K562 treated with DMSO at 1 percent for 24 hours (cell line): Measurements from ENCODE around the gene SNRPA. TPM values are rescaled to one million over a fixed set of nuclear protein-coding genes. Genes with fewer than 3 reads are reported as not detected.

Experiments
- total RNA-seq: library from RNA; unstranded; fragments of 300-600 nt; gene quantifications from 2 replicates; pipeline ENCODE4 v1.2.3, GENCODE V29; 2022; ENCODE audit warnings: low read depth; ENCODE audit not compliant: insufficient read depth

Gene SNRPA
- 86.7 and 91.4 TPM in 2 replicates for total RNA-seq

GRCh38 chr19:40750874-40751537 is at the start of gene SNRPA:
TSS of gene SNRPA (plus strand) at chr19:40751203. CDS start at chr19:40751409, 206 bp downstream.

GRCh38 chr19:40716482-40717324 is 34.3 kb upstream of the SNRPA start, which contains the start of the genes COQ8B and ITPKC:
TSS of gene COQ8B (minus strand) at chr19:40716886. CDS start at chr19:40714632, 2,254 bp downstream.
TSS of gene ITPKC (plus strand) at chr19:40717112. CDS start at chr19:40717136, 24 bp downstream.

GRCh38 chr19:40750058-40750873 is 737 bp upstream of the SNRPA start, which contains the start of gene ACTMAP:
TSS of gene ACTMAP (minus strand) at chr19:40750477. CDS start at chr19:40749803, 674 bp downstream.

GRCh38 chr19:40774916-40775631 is 24.1 kb downstream of the SNRPA start, which contains the start of gene MIA:
TSS of gene MIA (plus strand) at chr19:40775521. CDS start at chr19:40775543, 22 bp downstream.

GRCh38 chr19:40777937-40778705 is 27.1 kb downstream of the SNRPA start, which contains the start of gene RAB4B:
TSS of gene RAB4B (plus strand) at chr19:40778247. CDS start at chr19:40778376, 129 bp downstream.

GRCh38 chr19:40798683-40799557 is 47.9 kb downstream of the SNRPA start, which contains the start of gene EGLN2:
TSS of gene EGLN2 (plus strand) at chr19:40799191. CDS start at chr19:40800573, 1,382 bp downstream.

Other genes with a start within 250 kb of the SNRPA start
- gene SHKBP1, start 174.3 kb upstream of the SNRPA start, total RNA-seq, result 124 and 131 TPM in 2 replicates
- gene LTBP4, start 149.8 kb upstream of the SNRPA start, total RNA-seq, result 251 and 283 TPM in 2 replicates
- gene NUMBL, start 60.6 kb upstream of the SNRPA start, total RNA-seq, result 25.7 and 32.9 TPM in 2 replicates
- 36.8 and 37.2 TPM in 2 replicates for gene COQ8B, start 34.3 kb upstream of the SNRPA start, total RNA-seq
- 15.2 and 17.1 TPM in 2 replicates for gene ITPKC, start 34.1 kb upstream of the SNRPA start, total RNA-seq
- gene ACTMAP, start 726 bp upstream of the SNRPA start, total RNA-seq, result 19.6 and 19.7 TPM in 2 replicates
- gene MIA, start 24.3 kb downstream of the SNRPA start, total RNA-seq, result not detected in 2 replicates
- 57.1 and 59.4 TPM in 2 replicates for gene RAB4B, start 27.0 kb downstream of the SNRPA start, total RNA-seq
- 124 and 143 TPM in 2 replicates for gene EGLN2, start 48.0 kb downstream of the SNRPA start, total RNA-seq
- gene CYP2A6, start 99.2 kb downstream of the SNRPA start, total RNA-seq, result not detected in 2 replicates
- gene CYP2A7, start 131.0 kb downstream of the SNRPA start, total RNA-seq, result not detected in 2 replicates
- not detected in 2 replicates for gene CYP2B6, start 240.1 kb downstream of the SNRPA start, total RNA-seq